ENCODE measurements around the gene POU2AF2.

GRCh38 chr11:111258046-111258445 lies 12.5 kb downstream of the POU2AF2 start:
- no peak for TF ChIP-seq FOXP2 (optimal IDR thresholded peaks at IDR 0.05; ENCODE audit: borderline replicate concordance, extremely low read depth, extremely low read length, insufficient read depth)
- no peak for TF ChIP-seq POLR2AphosphoS5 (IDR thresholded peaks at IDR 0.05; ENCODE audit: low read depth, low read length)

Measured in PFSK-1 (cell line).